HEK293T (cell line): ENCODE measurements around the gene GPR137B.

ENCODE experiments used
- CTCF ChIA-PET: fragments of 350-600 bp; formaldehyde crosslinking; extraction: SDS; loops from one replicate; lab custom pipeline; 2021; ENCODE audit warnings: antibody characterized with exemption, inconsistent platforms; lab: Yijun Ruan, JAX
- POLR2A ChIA-PET: fragments of 350-600 bp; formaldehyde crosslinking; extraction: SDS; loops from one replicate; lab custom pipeline; 2020; ENCODE audit warnings: antibody characterized with exemption, inconsistent platforms; lab: Yijun Ruan, JAX
- DNase-seq: peaks from one replicate; pipeline ENCODE4 v3.0.0; 2012; ENCODE audit warnings: mixed read lengths; ENCODE audit errors: extremely low spot score
- ARNT ChIP-seq: fragments of 450-650 bp; IDR thresholded peaks from 2 replicates; pipeline ENCODE4 v1.6.1; 2017; ENCODE audit warnings: mild to moderate bottlenecking
- BHLHE40 ChIP-seq: fragments of 450-650 bp; IDR thresholded peaks from 2 replicates; pipeline ENCODE4 v1.6.1; 2016; ENCODE audit warnings: mild to moderate bottlenecking, moderate library complexity, borderline replicate concordance
- CTBP1 ChIP-seq: fragments of 450-650 bp; IDR thresholded peaks from 2 replicates; pipeline ENCODE4 v1.6.1; 2016; ENCODE audit warnings: borderline replicate concordance
- ELF4 ChIP-seq: fragments of 450-650 bp; IDR thresholded peaks from 2 replicates; pipeline ENCODE4 v1.6.1; 2017; ENCODE audit warnings: antibody characterized with exemption
- FOXA1 ChIP-seq: fragments of 450-650 bp; IDR thresholded peaks from 2 replicates; pipeline ENCODE4 v1.6.1; 2016; ENCODE audit warnings: mild to moderate bottlenecking
- FOXK2 ChIP-seq: fragments of 450-650 bp; IDR thresholded peaks from 2 replicates; pipeline ENCODE4 v1.6.1; 2016; ENCODE audit warnings: mild to moderate bottlenecking
- FOXM1 ChIP-seq: fragments of 450-650 bp; IDR thresholded peaks from 2 replicates; pipeline ENCODE4 v1.6.1; 2017; ENCODE audit warnings: mild to moderate bottlenecking, borderline replicate concordance
- HDGF ChIP-seq: fragments of 450-650 bp; IDR thresholded peaks from 2 replicates; pipeline ENCODE4 v1.6.1; 2017; ENCODE audit warnings: antibody characterized with exemption, borderline replicate concordance
- L3MBTL2 ChIP-seq: fragments of 450-650 bp; conservative IDR thresholded peaks from 2 replicates; pipeline ENCODE4 v1.6.1; 2016; ENCODE audit warnings: mild to moderate bottlenecking
- LEF1 ChIP-seq: fragments of 450-650 bp; IDR thresholded peaks from 2 replicates; pipeline ENCODE4 v1.6.1; 2017; ENCODE audit warnings: mild to moderate bottlenecking, borderline replicate concordance
- NFRKB ChIP-seq: fragments of 450-650 bp; IDR thresholded peaks from 2 replicates; pipeline ENCODE4 v1.6.1; 2016; ENCODE audit warnings: mild to moderate bottlenecking, moderate library complexity
- PKNOX1 ChIP-seq: fragments of 450-650 bp; IDR thresholded peaks from 2 replicates; pipeline ENCODE4 v1.6.1; 2016
- SP1 ChIP-seq: fragments of 450-650 bp; IDR thresholded peaks from 2 replicates; pipeline ENCODE4 v1.6.1; 2017
- SUZ12 ChIP-seq: fragments of 450-650 bp; IDR thresholded peaks from 2 replicates; pipeline ENCODE4 v1.6.1; 2016; ENCODE audit warnings: mild to moderate bottlenecking
- TARDBP ChIP-seq: fragments of 450-650 bp; IDR thresholded peaks from 2 replicates; pipeline ENCODE4 v1.6.1; 2016
- ZNF384 ChIP-seq: fragments of 450-650 bp; IDR thresholded peaks from 2 replicates; pipeline ENCODE4 v1.6.1; 2016

The GPR137B gene

GRCh38 chr1:236220473-236220872 lies 78.1 kb downstream of the GPR137B start:
- CTCF ChIA-PET, result no interaction called here

GRCh38 chr1:236222632-236223031 lies 80.3 kb downstream of the GPR137B start:
- no peak for TF ChIP-seq BHLHE40
- no peak for TF ChIP-seq SUZ12
- no peak for TF ChIP-seq SP1
- TF ChIP-seq PKNOX1, result no peak
- TF ChIP-seq CTBP1, result no peak
- TF ChIP-seq ARNT, result no peak
- no peak for TF ChIP-seq ELF4
- CTCF ChIA-PET, result no interaction called here
- POLR2A ChIA-PET, result no interaction called here
- DNase-seq, result no peak

More at GRCh38 chr1:236220473-236220872, 78.1 kb downstream of the GPR137B start:
- POLR2A ChIA-PET, result no interaction called here
- DNase-seq, result no peak
- TF ChIP-seq SUZ12, result no peak
- no peak for TF ChIP-seq FOXK2
- TF ChIP-seq NFRKB, result no peak
- no peak for TF ChIP-seq CTBP1
- TF ChIP-seq TARDBP, result no peak
- TF ChIP-seq HDGF, result no peak
- TF ChIP-seq FOXA1, result no peak
- TF ChIP-seq L3MBTL2, result no peak
- no peak for TF ChIP-seq SP1

GRCh38 chr1:236228411-236228810 lies 86.1 kb downstream of the GPR137B start:
- POLR2A ChIA-PET, result no interaction called here
- TF ChIP-seq NFRKB, result no peak
- no peak for TF ChIP-seq BHLHE40
- no peak for TF ChIP-seq LEF1
- no peak for TF ChIP-seq ARNT
- TF ChIP-seq ELF4, result no peak
- TF ChIP-seq FOXM1, result no peak
- CTCF ChIA-PET, result no interaction called here
- no peak for DNase-seq

- ChIA-PET POLR2A (no interaction called here), CTCF (no interaction called here)
- DNase-seq, result no peak
- TF ChIP-seq FOXM1 (no peak), HDGF (no peak), BHLHE40 (no peak), FOXA1 (no peak), NFRKB (no peak), ARNT (no peak), ZNF384 (no peak), LEF1 (no peak), FOXK2 (no peak), L3MBTL2 (no peak), CTBP1 (no peak), ELF4 (no peak), SP1 (no peak), PKNOX1 (no peak), TARDBP (no peak)
These were observed 92.8 kb downstream of the GPR137B start for GRCh38 chr1:236235116-236235515.

GRCh38 chr1:236239092-236239585 lies 96.8 kb downstream of the GPR137B start:
- no peak for DNase-seq
- TF ChIP-seq ARNT (no peak), ZNF384 (no peak), LEF1 (no peak), FOXA1 (no peak), FOXM1 (no peak), HDGF (no peak), SUZ12 (no peak), FOXK2 (no peak), BHLHE40 (no peak)
- POLR2A ChIA-PET, result interaction anchor here (0.6 kb wide), 1 partner anchor 845 kb away, joined by 3 read pairs; no protein-coding TSS in a partner anchor
- CTCF ChIA-PET, result no interaction called here

- ChIA-PET POLR2A (no interaction called here), CTCF (interaction anchor here (0.6 kb wide), 1 partner anchor 27 kb away, joined by 8 read pairs; no protein-coding TSS in a partner anchor)
- no peak for DNase-seq
- no peak for TF ChIP-seq NFRKB
- TF ChIP-seq BHLHE40, result no peak
- TF ChIP-seq LEF1, result no peak
- no peak for TF ChIP-seq FOXA1
- TF ChIP-seq SP1, result no peak
- no peak for TF ChIP-seq HDGF
- no peak for TF ChIP-seq SUZ12
- TF ChIP-seq ARNT, result no peak
- no peak for TF ChIP-seq PKNOX1
- TF ChIP-seq CTBP1, result no peak
- TF ChIP-seq ZNF384, result no peak
- TF ChIP-seq TARDBP, result no peak
- TF ChIP-seq FOXK2, result no peak
These were observed 98.3 kb downstream of the GPR137B start for GRCh38 chr1:236240675-236241074.

GRCh38 chr1:236242568-236242967 lies 100.2 kb downstream of the GPR137B start:
- no peak for DNase-seq
- POLR2A ChIA-PET, result no interaction called here
- CTCF ChIA-PET, result no interaction called here
- TF ChIP-seq TARDBP, result no peak
- TF ChIP-seq L3MBTL2, result no peak
- no peak for TF ChIP-seq SUZ12
- TF ChIP-seq PKNOX1, result no peak
- TF ChIP-seq NFRKB, result no peak
- TF ChIP-seq ZNF384, result no peak
- no peak for TF ChIP-seq FOXK2
- TF ChIP-seq FOXM1, result no peak
- no peak for TF ChIP-seq LEF1
- no peak for TF ChIP-seq CTBP1
- TF ChIP-seq FOXA1, result no peak
- no peak for TF ChIP-seq SP1
- no peak for TF ChIP-seq HDGF
- TF ChIP-seq BHLHE40, result no peak
- TF ChIP-seq ARNT, result no peak
- TF ChIP-seq ELF4, result no peak
